SK-N-SH (cell line): ENCODE data around the gene FIGN.

Experiments
- EP300 ChIP-seq, 2 experiments: IDR thresholded peaks; 2 replicates each; pipeline versions ENCODE4 v1.4.0 to v1.6.1; 2012; ENCODE audit warnings: borderline replicate concordance in 1 of 2, low read depth in 1 of 2, low read length in 1 of 2
- NRF1 ChIP-seq: IDR thresholded peaks from 2 replicates; pipeline ENCODE4 v1.6.1; 2012; ENCODE audit warnings: low read depth, mild to moderate bottlenecking, low read length
- POLR2AphosphoS5 ChIP-seq: IDR thresholded peaks from 2 replicates; pipeline ENCODE4 v1.6.1; 2012; ENCODE audit warnings: low read depth, low read length
- TAF1 ChIP-seq: IDR thresholded peaks from 2 replicates; pipeline ENCODE4 v1.6.1; 2012; ENCODE audit warnings: low read depth, mild to moderate bottlenecking, low read length, moderate library complexity, borderline replicate concordance
- TF ChIP-seq, protein P1 (sequence below): IDR thresholded peaks from 2 replicates; pipeline ENCODE4 v1.4.0; 2012; ENCODE audit warnings: low read depth, borderline replicate concordance
- TF ChIP-seq, protein P2 (sequence below): fragments of 200-600 bp; sonication (generic); IDR thresholded peaks from 2 replicates; pipeline ENCODE4 v1.6.1; 2017; ENCODE audit warnings: antibody characterized with exemption, mild to moderate bottlenecking, moderate library complexity
- TF ChIP-seq, protein P3 (sequence below): IDR thresholded peaks from 2 replicates; pipeline ENCODE4 v1.6.1; 2012; ENCODE audit warnings: mild to moderate bottlenecking, low read depth, low read length, moderate library complexity

DNA sequence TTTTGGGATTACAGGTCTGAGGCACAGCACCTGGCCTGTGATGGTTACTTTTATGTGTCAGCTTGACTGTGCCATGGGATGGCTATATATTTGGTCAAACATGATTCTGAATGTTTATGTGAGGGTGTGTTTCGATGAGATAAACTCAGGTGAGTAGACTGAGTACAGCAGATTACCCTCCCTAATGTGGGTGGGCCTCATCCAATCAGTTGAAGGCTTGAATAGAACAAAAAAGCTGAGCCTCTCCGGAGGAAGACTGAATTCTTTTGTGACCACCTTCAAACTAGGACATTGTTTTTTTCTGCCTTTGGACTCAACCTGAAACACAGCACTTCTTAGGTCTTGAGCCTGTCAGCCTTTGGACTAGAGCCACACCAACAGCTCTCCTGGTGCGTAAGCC, 49.4 kb upstream of the FIGN start:
- TF ChIP-seq EP300 (IDR thresholded peaks at IDR 0.05; ENCODE audit: borderline replicate concordance in 1 of 2, low read depth in 1 of 2, low read length in 1 of 2) (no peak), POLR2AphosphoS5 (no peak), NRF1 (no peak), TAF1 (no peak)
- TF ChIP-seq, protein P1, sequence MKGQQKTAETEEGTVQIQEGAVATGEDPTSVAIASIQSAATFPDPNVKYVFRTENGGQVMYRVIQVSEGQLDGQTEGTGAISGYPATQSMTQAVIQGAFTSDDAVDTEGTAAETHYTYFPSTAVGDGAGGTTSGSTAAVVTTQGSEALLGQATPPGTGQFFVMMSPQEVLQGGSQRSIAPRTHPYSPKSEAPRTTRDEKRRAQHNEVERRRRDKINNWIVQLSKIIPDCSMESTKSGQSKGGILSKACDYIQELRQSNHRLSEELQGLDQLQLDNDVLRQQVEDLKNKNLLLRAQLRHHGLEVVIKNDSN: no peak
- TF ChIP-seq, protein P2, sequence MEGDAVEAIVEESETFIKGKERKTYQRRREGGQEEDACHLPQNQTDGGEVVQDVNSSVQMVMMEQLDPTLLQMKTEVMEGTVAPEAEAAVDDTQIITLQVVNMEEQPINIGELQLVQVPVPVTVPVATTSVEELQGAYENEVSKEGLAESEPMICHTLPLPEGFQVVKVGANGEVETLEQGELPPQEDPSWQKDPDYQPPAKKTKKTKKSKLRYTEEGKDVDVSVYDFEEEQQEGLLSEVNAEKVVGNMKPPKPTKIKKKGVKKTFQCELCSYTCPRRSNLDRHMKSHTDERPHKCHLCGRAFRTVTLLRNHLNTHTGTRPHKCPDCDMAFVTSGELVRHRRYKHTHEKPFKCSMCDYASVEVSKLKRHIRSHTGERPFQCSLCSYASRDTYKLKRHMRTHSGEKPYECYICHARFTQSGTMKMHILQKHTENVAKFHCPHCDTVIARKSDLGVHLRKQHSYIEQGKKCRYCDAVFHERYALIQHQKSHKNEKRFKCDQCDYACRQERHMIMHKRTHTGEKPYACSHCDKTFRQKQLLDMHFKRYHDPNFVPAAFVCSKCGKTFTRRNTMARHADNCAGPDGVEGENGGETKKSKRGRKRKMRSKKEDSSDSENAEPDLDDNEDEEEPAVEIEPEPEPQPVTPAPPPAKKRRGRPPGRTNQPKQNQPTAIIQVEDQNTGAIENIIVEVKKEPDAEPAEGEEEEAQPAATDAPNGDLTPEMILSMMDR: no peak
- TF ChIP-seq, protein P3, sequence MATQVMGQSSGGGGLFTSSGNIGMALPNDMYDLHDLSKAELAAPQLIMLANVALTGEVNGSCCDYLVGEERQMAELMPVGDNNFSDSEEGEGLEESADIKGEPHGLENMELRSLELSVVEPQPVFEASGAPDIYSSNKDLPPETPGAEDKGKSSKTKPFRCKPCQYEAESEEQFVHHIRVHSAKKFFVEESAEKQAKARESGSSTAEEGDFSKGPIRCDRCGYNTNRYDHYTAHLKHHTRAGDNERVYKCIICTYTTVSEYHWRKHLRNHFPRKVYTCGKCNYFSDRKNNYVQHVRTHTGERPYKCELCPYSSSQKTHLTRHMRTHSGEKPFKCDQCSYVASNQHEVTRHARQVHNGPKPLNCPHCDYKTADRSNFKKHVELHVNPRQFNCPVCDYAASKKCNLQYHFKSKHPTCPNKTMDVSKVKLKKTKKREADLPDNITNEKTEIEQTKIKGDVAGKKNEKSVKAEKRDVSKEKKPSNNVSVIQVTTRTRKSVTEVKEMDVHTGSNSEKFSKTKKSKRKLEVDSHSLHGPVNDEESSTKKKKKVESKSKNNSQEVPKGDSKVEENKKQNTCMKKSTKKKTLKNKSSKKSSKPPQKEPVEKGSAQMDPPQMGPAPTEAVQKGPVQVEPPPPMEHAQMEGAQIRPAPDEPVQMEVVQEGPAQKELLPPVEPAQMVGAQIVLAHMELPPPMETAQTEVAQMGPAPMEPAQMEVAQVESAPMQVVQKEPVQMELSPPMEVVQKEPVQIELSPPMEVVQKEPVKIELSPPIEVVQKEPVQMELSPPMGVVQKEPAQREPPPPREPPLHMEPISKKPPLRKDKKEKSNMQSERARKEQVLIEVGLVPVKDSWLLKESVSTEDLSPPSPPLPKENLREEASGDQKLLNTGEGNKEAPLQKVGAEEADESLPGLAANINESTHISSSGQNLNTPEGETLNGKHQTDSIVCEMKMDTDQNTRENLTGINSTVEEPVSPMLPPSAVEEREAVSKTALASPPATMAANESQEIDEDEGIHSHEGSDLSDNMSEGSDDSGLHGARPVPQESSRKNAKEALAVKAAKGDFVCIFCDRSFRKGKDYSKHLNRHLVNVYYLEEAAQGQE: no peak
